GM19324 (cell line): ENCODE results near the gene MYH10.

ENCODE experiments used
- ATAC-seq: cut with Tn5 transposase; IDR thresholded peaks from one replicate; pipeline ENCODE4 v1.9.1; 2021; ENCODE audit warnings: mild to moderate bottlenecking, moderate library complexity; ENCODE audit not compliant: unreplicated experiment, low FRiP score

The MYH10 gene

GRCh38 chr17:8458128-8458527, 172.4 kb downstream of the MYH10 start:
- no peak for ATAC-seq

- no peak for ATAC-seq
Observed at GRCh38 chr17:8455665-8456209, 174.8 kb downstream of the MYH10 start.

DNA sequence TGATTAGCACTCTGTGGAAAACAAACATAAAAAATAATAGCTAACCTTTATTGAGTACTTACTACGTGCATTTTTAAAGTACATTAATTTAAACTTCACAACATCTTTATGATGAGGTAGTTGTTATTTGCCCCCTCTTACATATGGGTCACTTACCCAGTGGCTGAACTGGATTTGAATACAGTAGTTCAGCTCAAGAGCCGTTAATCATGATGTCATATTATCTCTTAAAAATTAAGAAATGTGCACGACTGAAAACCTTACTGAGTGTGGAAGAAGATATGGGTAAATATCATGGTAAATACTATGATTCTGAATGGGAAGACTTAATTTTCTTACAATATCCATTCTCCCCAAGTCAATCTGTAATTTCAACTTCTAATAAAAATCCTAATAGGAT, 177.2 kb downstream of the MYH10 start:
- no peak for ATAC-seq

DNA sequence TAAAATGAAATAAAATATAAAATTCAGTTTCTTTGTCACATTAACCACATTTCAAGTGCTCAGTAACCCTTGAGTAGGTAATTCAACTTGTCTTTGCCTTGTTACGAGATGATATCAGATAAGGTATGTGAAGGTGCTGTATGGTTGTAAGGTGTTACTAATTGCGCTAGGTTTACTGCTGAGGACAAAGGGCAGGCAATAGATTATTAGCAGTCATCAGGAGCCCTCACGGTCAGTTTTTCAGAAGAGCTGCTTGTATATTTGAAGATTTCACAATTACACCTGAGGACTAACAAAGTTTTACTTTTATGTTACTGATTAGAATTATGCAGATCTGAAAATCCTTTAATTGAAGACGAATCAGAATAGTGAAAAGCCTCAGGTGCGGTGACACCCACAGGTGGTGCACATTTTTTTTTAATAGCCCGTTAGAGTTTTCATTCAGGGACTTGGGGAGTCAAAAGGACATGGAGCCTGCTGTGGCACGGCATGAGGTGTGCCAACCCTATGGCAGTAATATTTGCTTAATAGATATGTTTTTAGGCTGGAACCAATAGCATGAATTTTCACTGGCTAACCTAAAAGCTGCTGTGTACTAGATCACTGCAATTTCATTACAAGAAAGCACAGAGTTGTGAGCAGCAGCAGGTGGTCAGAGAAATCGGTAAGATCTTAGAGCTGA, 178.5 kb downstream of the MYH10 start:
- ATAC-seq, result no peak

DNA sequence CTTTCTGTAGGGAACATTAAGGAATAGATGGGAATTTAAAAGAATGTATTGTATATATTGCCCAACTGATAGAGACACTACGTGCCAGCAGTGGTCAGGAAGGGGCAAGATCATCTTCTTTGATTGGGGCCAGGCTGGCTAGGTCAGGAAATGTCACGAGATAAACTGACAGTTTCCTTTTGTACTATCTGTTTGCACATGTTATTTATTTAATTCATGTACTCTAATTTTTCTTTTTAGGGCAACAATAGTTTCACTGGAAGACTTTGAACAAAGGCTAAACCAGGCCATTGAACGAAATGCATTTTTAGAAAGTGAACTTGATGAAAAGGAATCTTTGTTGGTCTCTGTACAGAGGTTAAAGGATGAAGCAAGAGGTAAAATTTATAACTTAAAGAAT, 182.2 kb downstream of the MYH10 start:
- no peak for ATAC-seq

DNA sequence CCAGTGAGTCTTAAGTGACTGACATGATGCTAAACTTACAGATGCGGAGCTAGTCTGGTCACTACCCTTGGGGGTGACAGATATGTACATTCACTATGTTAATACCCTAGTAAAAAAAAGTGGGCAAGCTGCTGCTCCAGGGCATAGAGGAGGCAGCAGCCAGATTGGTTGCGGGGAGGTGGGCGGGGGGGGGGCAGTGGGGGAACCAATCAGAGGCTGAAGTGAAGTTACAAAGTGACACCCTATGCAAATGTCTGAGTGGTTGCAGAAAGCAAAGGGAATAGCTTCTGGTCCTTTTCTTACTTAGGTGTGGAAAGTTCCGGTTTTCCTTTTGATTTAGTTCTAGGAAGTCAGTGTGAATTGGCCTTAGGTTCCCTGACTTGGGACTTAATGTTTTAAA, 182.7 kb downstream of the MYH10 start:
- ATAC-seq, result no peak

- ATAC-seq, result no peak
Observed at GRCh38 chr17:8445536-8445935, 185.0 kb downstream of the MYH10 start.

DNA sequence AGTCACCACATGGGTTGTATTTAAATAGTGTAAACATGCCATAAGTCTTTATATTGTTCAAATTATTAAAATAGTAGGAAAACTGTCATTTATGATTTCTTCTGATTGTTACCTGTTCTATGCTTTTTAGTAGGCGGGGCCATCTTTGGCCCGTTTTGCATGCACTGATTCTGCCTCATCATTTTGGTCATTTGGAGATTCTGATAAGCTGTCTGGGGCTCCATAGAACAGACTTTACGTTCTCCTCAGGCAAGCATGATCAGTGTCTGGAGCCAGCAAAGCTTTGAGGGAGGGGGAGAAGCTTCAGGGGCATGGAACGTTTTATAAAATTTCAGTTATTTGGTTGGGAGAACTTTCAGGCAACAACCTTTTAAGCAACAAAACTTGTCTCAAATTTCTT, 186.0 kb downstream of the MYH10 start:
- ATAC-seq, result no peak

GRCh38 chr17:8443756-8444155, 186.8 kb downstream of the MYH10 start:
- no peak for ATAC-seq

DNA sequence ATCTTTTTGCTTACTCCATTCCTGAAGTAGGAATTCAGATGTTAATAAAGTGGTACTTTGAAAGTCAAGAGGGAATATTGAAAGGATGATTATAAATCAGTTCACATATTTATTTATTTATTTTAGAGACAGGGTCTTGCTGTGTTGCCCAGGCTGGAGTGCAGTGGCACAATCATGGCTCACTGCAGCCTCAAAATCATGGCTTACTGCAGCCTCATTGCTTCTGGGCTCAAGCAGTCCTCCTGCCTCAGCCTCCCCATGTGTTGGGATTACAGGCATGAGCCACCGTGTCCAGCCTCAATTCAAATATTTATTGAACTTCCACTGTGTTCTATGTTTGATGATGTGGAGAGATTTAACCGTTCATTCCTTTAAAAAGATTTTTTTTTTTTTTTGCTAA, 188.2 kb downstream of the MYH10 start:
- ATAC-seq, result no peak

DNA sequence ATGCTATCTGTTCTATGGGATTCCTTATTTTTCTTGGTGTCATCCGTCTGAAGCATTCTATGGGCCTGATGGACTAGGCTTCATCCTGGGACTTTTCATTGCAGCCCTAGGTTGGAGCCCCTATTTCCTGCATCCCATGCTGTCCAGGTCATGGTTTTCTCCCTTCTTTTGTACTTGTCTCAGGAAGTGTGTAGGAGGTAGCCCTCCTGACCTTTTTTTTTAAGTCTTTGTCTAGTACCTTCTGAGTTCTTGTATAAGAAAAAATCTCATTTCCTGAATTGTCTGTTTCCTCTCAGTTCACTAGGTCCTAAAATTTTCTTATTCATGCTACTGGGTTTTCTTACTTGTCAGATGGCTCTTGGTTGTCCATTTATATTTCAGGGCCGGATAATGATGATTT, 188.8 kb downstream of the MYH10 start:
- ATAC-seq, result no peak

DNA sequence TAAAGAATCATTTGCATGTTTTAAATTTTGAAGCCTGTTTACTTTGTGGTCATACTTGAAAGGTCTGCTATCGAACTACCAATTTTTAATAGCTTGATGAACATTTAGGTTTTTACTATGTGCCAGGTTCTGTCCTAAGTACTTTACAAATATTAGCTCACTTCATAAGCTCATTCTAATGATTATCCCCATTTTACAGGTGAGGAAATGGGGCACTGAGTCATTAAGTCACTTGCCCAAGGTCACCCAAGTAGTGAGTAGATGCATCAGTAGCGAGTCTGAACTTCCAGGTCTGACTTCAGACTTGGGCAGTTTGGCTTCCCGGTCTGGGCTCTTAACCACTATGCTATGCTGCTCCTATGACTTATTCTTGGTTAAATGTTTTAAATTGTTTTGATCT, 190.8 kb downstream of the MYH10 start:
- ATAC-seq, result no peak

GRCh38 chr17:8438441-8438840, 192.1 kb downstream of the MYH10 start:
- ATAC-seq, result no peak

DNA sequence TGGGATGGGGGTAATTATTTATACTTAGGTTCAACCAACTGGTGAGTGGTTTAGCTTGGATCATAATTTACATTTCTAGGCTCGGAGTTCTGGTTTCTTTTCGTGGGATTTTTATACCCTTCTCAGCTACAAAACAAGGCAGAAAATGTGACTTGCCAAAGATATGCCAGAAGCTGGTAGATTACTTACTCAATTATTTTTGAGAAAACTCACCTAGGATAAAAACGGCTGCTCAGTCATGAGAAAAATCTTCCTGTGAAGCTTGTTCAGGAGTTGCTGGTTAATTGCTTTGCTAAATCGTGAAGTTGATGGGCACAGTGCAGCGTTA, 193.7 kb downstream of the MYH10 start:
- no peak for ATAC-seq

- ATAC-seq, result peak; percentile 51
Observed at GRCh38 chr17:8436169-8436843, 194.2 kb downstream of the MYH10 start.

DNA sequence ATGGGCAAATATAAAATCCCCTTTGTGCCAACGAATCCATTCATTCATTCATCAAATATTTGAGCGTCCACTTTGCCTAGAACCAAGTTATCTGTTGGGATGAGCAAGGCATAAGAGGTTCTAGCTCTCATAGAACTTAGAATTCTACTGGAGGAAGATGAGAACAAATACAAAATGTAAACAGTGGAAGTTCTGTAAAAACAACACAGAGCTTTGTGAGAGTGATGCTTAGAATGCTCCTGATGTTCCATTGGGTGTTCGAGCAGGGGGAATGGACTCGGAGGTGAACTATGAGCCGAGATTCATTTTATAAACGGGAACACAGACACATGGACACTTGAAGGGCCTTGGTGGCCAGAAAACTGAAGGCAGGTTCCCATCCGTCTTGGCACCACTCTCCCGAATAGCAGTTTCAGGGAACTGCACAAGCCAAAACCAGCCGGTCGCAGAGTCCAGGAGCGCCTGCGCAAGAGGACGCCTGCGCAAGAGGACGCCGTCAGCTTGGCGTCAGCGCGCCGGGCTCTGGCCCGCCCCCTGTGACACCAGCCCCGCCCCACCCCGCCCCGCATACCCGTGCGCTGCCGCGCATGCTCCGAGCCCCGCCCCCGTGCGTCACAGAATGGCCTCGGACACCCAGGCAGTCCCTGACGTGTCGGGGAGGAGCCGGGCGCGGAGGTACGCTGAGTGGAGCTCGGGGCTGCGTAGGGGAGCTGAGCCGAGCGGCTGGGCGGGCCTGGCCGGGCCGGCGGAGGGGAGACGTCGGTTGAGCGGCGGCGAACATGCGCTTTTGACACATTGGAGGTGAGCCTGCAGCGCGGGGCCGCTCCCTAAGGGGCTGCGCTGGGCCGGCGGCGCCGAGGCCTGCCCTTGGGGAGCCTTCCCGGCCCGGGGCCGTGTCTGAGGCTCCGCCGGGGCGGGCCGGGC, 195.0 kb downstream of the MYH10 start, which contains the start of gene NDEL1:
Gene NDEL1 (plus strand): TSS at position 640 of the 924 bp plus-strand sequence. CDS start 8,388 bp downstream, outside the sequence.
- ATAC-seq, result peak; percentile 96

DNA sequence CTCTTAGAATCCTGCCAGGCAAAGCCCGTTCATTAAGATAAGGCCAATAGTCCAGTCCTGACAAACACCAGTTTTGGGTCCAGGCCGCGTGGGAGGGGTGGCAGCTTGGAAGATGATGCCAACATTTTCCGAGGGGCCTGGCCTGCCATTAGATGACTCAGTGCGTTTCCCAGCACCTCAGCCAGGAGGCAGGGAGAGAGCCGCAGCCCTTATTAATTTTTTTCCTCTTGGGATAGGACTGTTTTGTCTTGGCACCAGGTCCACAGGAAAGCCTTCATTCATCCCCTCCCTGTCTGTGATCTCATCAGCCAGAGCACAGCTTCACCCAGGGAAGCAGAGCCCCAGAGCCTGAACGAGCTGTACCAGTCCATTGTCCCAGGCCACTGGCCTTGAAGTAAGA, 199.6 kb downstream of the MYH10 start:
- ATAC-seq, result no peak

DNA sequence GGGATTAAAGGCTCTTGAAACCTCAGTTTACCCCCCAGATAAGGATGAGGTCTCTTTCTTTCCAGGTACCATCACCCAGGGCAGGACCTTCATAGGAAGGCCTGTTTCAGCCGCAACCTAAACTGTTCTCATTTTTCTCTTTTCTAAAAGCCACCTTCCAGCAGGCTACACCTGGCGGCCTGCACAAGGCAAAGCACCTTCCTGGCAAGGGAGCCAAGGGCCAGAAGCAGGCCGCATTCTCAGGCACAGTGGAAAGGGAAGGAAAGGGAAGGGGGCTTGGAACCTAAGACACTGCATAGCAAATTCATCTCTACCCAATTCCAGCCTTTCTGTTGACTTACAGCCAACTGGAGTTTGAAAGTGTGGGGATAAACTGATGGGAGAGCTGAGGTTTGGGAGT, 203.7 kb downstream of the MYH10 start:
- no peak for ATAC-seq

DNA sequence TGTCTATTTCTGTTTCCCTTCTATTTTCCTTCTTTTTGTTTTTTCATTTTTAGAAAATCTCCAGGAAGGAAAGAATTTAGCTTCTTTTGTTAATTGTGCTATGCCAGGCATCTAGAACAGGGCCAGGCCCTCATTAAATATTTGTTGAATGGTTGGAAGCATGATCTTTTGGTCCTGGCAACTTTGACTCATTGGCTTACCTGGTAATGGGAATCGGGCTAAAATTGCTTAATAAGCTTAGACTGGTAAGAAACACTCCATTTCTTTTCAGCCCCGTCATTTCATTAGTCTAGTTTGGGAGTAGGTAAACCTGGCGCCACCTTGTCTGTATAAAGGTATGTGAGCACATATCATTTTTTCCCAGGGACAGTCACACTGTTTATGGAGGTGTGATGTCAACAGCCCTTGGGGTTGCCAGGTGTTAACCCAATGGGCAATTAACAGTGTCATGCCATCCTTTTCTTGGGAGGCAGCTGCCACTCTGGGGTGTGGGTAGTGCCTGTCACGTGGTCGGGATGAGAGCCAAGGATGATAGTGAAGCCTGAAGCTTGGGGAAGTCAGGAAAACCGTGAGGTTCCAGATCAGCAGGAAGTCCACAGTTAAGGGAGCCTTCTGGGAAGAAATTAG, 204.3 kb downstream of the MYH10 start:
- no peak for ATAC-seq
